ENCODE results near the gene PICK1. TPM values are rescaled to one million over a fixed set of nuclear protein-coding genes. Genes with fewer than 3 reads are reported as not detected.

Gene PICK1
- total RNA-seq, 2 donors from 2014 or later, result 33.9 to 56.2 TPM

GRCh38 chr22:38120359-38121110 lies 63.3 kb downstream of the PICK1 start:
- H3K4me1 ChIP-seq (ENCODE audit: control insufficient read depth in 1 of 2, low read depth in 2 of 2), result no peaks in the 10 kb centered on the region
- no peak for DNase-seq (ENCODE audit: low spot score)
- H3K27ac ChIP-seq, result no peak overlapping the region
- H3K27me3 ChIP-seq (replicated peaks; ENCODE audit: insufficient read depth), result no peaks in the 10 kb centered on the region
- no peak overlapping the region for H3K4me3 ChIP-seq
- no peaks in the 10 kb centered on the region for H3K36me3 ChIP-seq
- no peaks in the 10 kb centered on the region for H3K9me3 ChIP-seq
- no peak for ATAC-seq (ENCODE audit: insufficient number of reproducible peaks, low FRiP score, low read depth)
- TF ChIP-seq, protein P1, sequence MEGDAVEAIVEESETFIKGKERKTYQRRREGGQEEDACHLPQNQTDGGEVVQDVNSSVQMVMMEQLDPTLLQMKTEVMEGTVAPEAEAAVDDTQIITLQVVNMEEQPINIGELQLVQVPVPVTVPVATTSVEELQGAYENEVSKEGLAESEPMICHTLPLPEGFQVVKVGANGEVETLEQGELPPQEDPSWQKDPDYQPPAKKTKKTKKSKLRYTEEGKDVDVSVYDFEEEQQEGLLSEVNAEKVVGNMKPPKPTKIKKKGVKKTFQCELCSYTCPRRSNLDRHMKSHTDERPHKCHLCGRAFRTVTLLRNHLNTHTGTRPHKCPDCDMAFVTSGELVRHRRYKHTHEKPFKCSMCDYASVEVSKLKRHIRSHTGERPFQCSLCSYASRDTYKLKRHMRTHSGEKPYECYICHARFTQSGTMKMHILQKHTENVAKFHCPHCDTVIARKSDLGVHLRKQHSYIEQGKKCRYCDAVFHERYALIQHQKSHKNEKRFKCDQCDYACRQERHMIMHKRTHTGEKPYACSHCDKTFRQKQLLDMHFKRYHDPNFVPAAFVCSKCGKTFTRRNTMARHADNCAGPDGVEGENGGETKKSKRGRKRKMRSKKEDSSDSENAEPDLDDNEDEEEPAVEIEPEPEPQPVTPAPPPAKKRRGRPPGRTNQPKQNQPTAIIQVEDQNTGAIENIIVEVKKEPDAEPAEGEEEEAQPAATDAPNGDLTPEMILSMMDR (IDR thresholded peaks at IDR 0.05), result no peak

DNA sequence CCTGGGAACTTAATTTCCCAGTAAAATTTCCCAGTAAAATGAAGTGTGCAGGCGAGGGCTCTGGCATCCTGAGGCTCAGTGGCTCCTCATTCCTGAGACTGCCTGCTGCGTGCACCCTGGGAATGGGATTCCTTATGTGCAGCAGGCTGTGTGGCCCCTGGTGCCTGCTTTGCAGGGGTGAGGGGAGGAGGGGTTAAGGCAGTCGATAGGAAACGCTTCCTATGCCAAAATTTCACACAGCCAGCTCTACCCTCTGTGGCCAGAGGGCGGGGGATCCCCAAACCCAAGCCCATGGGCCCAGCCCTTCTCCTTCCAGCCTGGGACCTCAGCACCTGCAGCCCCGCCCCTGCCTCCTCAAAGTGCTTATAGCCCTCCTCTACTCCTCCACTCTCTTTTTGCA lies 65.4 kb downstream of the PICK1 start:
- H3K27me3 ChIP-seq (replicated peaks; ENCODE audit: insufficient read depth), result no peaks in the 10 kb centered on the region
- no peaks in the 10 kb centered on the region for H3K4me1 ChIP-seq (ENCODE audit: control insufficient read depth in 1 of 2, low read depth in 2 of 2)
- ATAC-seq (ENCODE audit: insufficient number of reproducible peaks, low FRiP score, low read depth) (no peak), DNase-seq (ENCODE audit: low spot score) (no peak)
- no peak overlapping the region for H3K4me3 ChIP-seq
- TF ChIP-seq, protein P1 (IDR thresholded peaks at IDR 0.05), result no peak
- H3K27ac ChIP-seq, result no peak overlapping the region
- H3K36me3 ChIP-seq, result no peaks in the 10 kb centered on the region
- H3K9me3 ChIP-seq, result no peaks in the 10 kb centered on the region

GRCh38 chr22:38124236-38124974 lies 67.2 kb downstream of the PICK1 start:
- H3K9me3 ChIP-seq, result no peaks in the 10 kb centered on the region
- H3K27me3 ChIP-seq (replicated peaks; ENCODE audit: insufficient read depth), result no peaks in the 10 kb centered on the region
- H3K27ac ChIP-seq, result no peak overlapping the region
- ATAC-seq (ENCODE audit: insufficient number of reproducible peaks, low FRiP score, low read depth) (no peak), DNase-seq (ENCODE audit: low spot score) (no peak)
- H3K36me3 ChIP-seq, result peaks cover 3% of the 10 kb centered on the region
- TF ChIP-seq, protein P1 (IDR thresholded peaks at IDR 0.05), result no peak
- no peaks in the 10 kb centered on the region for H3K4me1 ChIP-seq (ENCODE audit: control insufficient read depth in 1 of 2, low read depth in 2 of 2)
- H3K4me3 ChIP-seq, result no peak overlapping the region

GRCh38 chr22:38125038-38125610 lies 67.9 kb downstream of the PICK1 start:
- TF ChIP-seq, protein P1 (IDR thresholded peaks at IDR 0.05), result no peak

More at GRCh38 chr22:38125038-38125610, 67.9 kb downstream of the PICK1 start:
- Histone ChIP-seq H3K36me3 (peaks cover 3% of the 10 kb centered on the region), H3K9me3 (no peaks in the 10 kb centered on the region), H3K27me3 (replicated peaks; ENCODE audit: insufficient read depth) (no peaks in the 10 kb centered on the region), H3K4me1 (ENCODE audit: control insufficient read depth in 1 of 2, low read depth in 2 of 2) (no peaks in the 10 kb centered on the region), H3K4me3 (no peak overlapping the region), H3K27ac (no peak overlapping the region)
- DNase-seq (ENCODE audit: low spot score) (no peak), ATAC-seq (ENCODE audit: insufficient number of reproducible peaks, low FRiP score, low read depth) (no peak)

Other genes with a start within 250 kb of the PICK1 start
- gene GCAT, start 249.5 kb upstream of the PICK1 start, total RNA-seq, result 10 to 100 TPM in 1 of 2 donors, 1 to 10 TPM in 1; 3.9 to 42.5 TPM
- not detected for gene GALR3, start 234.0 kb upstream of the PICK1 start, total RNA-seq
- gene ANKRD54, start 213.1 kb upstream of the PICK1 start, total RNA-seq, result 10 to 100 TPM; 33.0 to 45.1 TPM
- 100 to 1,000 TPM; 224 to 226 TPM for gene EIF3L, start 208.0 kb upstream of the PICK1 start, total RNA-seq
- gene MICALL1, start 151.1 kb upstream of the PICK1 start, total RNA-seq, result 10 to 100 TPM; 16.8 to 49.3 TPM
- gene C22orf23, start 103.8 kb upstream of the PICK1 start, total RNA-seq, result not detected
- 10 to 100 TPM; 37.9 to 93.1 TPM for gene POLR2F, start 103.7 kb upstream of the PICK1 start, total RNA-seq
- gene SOX10, start 72.8 kb upstream of the PICK1 start, total RNA-seq, result under 1 TPM; 0.49 to 0.95 TPM
- gene SLC16A8, start 26.8 kb downstream of the PICK1 start, total RNA-seq, result 1 to 10 TPM; 1.2 to 1.5 TPM
- gene BAIAP2L2, start 53.3 kb downstream of the PICK1 start, total RNA-seq, result 1 to 10 TPM in 1 of 2 donors, not detected in 1; 2.5 TPM
- 10 to 100 TPM; 27.4 to 50.4 TPM for gene PLA2G6, start 124.4 kb downstream of the PICK1 start, total RNA-seq
- 100 to 1,000 TPM in 1 of 2 donors, 10 to 100 TPM in 1; 97.6 to 111 TPM for gene MAFF, start 144.6 kb downstream of the PICK1 start, total RNA-seq
- gene TMEM184B, start 215.6 kb downstream of the PICK1 start, total RNA-seq, result 100 to 1,000 TPM; 134 to 254 TPM